DND-41 (cell line): ENCODE data around the gene PRR5L.

ENCODE experiments used
- ATAC-seq: fragments of 200-7000 bp; cut with Tn5 transposase; 3 replicates; pipeline ENCODE4 v1.9.1; 2021; ENCODE audit warnings: low read depth; ENCODE audit not compliant: insufficient read depth
- DNase-seq: peaks from one replicate; pipeline ENCODE4 v3.0.0-alpha.2; 2020
- H2AFZ ChIP-seq: 2 replicates; pipeline ENCODE4 v1.6.0; 2012; ENCODE audit warnings: low read depth, low read length
- H3K27ac ChIP-seq: 2 replicates; pipeline ENCODE4 v1.5.1; 2012; ENCODE audit warnings: low read length, inconsistent platforms
- H3K27me3 ChIP-seq: fragments of 200-600 bp; sonication (generic); 2 replicates; pipeline ENCODE4 v1.6.0; 2012; ENCODE audit warnings: low read length, mild to moderate bottlenecking, inconsistent platforms; ENCODE audit not compliant: insufficient read depth, poor library complexity
- H3K36me3 ChIP-seq: 2 replicates; pipeline ENCODE4 v1.5.1; 2012; ENCODE audit warnings: low read length, inconsistent platforms; ENCODE audit not compliant: insufficient read depth
- H3K4me1 ChIP-seq: 2 replicates; pipeline ENCODE4 v1.5.1; 2012; ENCODE audit warnings: mild to moderate bottlenecking, low read length; ENCODE audit not compliant: insufficient read depth
- H3K4me2 ChIP-seq: 2 replicates; pipeline ENCODE4 v1.6.0; 2012; ENCODE audit warnings: mild to moderate bottlenecking, moderate library complexity, low read length, inconsistent platforms; ENCODE audit not compliant: insufficient read depth
- H3K4me3 ChIP-seq, 2 experiments: fragments of 200-600 bp in 1 of 2; shearing (Covaris generic) in 1 of 2; 2 replicates each; pipeline ENCODE4 v1.5.1; 2012 to 2016; ENCODE audit warnings: inconsistent platforms in 2 of 2, low read length in 2 of 2, mild to moderate bottlenecking in 2 of 2, low read depth in 1 of 2, moderate library complexity in 1 of 2
- H3K79me2 ChIP-seq: 2 replicates; pipeline ENCODE4 v1.6.0; 2012; ENCODE audit warnings: low read length, inconsistent platforms; ENCODE audit not compliant: insufficient read depth
- H3K9ac ChIP-seq: 2 replicates; pipeline ENCODE4 v1.6.0; 2012; ENCODE audit warnings: low read depth, mild to moderate bottlenecking, inconsistent platforms, low read length, moderate library complexity
- H3K9me3 ChIP-seq: 2 replicates; pipeline ENCODE4 v1.5.1; 2012; ENCODE audit warnings: low read length, moderate library complexity, mild to moderate bottlenecking, inconsistent platforms; ENCODE audit not compliant: insufficient read depth, severe bottlenecking
- H4K20me1 ChIP-seq: 2 replicates; pipeline ENCODE4 v1.6.0; 2012; ENCODE audit warnings: low read length; ENCODE audit not compliant: insufficient read depth
- CTCF ChIP-seq: IDR thresholded peaks from 2 replicates; pipeline ENCODE4 v1.5.1; 2012; ENCODE audit warnings: borderline replicate concordance, low read length, moderate library complexity, mild to moderate bottlenecking; ENCODE audit not compliant: poor library complexity, severe bottlenecking; ENCODE audit errors: extremely low read depth
- EZH2 ChIP-seq: IDR thresholded peaks from 3 replicates; pipeline ENCODE4 v1.6.1; 2012; ENCODE audit warnings: borderline replicate concordance, low read depth, mild to moderate bottlenecking, moderate library complexity, low read length, inconsistent platforms; ENCODE audit not compliant: severe bottlenecking

Gene PRR5L

DNA sequence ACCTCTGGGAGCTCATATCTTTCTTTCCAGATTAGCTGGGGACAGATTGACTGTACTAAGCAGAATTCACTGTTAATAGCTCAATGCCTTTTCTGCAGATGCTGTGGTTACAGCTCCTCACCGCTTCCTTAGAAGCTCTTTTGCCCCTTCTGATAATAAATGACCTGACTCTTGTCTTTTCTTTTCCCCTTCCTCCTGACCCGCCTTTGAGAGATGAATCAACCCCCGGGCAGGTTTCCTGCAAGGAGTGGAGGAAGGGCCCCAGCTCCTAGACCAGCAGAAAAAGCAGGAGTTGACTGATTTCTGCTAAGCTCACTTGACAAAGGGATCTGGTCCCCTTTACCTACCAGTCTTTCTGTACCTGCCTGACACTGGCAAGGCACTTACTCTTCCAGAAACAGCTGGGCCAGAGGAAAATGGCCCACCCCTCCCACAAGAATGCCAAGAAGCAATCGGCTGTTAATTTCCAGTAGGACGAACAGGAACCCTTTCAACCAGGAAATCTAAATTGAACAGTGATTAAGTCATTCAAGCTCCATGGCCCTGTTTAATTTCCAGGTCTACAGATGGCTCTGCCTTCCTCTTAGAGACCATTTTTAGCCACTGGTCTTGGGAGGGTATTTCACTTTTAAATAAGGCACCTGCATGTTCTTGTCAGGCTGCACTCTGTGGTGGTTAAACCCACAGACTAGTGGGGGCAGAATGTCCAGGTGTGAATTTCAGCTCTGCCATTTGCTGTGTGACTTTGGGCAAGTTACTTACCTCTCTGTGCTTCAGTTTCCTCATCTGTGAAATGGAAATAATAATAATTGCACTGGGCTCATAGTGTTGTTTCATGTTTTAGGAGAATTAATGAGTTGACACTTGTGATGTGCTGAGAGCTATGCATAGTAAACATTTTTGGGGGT is 67.5 kb downstream of the PRR5L start:
- ATAC-seq (no peak), DNase-seq (no peak)
- Histone ChIP-seq H3K9me3 (no peaks in the 10 kb centered on the region), H3K27ac (no peak overlapping the region), H2AFZ (no peak overlapping the region), H3K79me2 (no peaks in the 10 kb centered on the region), H3K4me3 (no peak overlapping the region), H3K9ac (no peak overlapping the region), H3K4me2 (no peak overlapping the region), H3K27me3 (peaks cover 49% of the 10 kb centered on the region), H3K36me3 (no peaks in the 10 kb centered on the region), H4K20me1 (no peaks in the 10 kb centered on the region), H3K4me1 (no peaks in the 10 kb centered on the region)
- TF ChIP-seq EZH2 (no peak), CTCF (no peak)

DNA sequence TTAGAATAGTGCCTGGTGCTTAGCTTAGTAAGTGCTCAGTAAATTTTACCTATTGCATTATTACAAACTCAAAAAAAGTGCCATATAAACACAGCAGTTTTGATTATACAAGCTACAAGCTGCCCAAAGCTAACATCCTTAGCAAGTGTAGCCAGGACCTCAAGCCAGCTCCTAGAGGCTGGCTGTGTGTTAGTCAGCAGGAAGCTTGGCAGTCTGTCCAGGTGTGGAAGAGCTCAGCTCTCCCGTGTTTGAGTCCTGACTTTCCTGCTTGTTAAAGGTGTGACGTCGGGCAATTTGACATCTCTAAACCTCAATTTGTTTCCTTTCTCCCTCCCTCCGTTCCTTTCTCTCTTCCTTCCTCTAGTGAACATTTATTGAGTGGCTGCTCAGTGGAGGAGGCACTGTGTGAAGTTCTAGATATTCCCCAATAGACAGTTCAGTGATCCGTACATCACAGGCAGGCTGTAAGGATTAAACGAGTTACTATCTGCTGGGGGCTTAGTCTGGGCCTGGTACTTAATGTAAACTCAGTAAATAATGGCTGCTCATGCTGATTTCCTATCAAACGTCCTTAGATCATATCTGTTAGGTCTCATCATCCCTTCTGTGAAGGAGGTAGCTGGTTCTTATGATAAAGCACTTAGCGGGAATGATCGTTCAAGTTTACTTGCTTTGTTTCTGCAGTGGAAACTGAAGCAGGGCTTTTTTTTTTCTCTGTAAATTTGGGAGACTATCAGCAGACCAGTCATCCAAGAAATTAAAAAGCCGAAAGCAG is 68.7 kb downstream of the PRR5L start:
- no peak overlapping the region for H3K9ac ChIP-seq
- no peaks in the 10 kb centered on the region for H3K36me3 ChIP-seq
- H3K4me2 ChIP-seq, result no peak overlapping the region
- no peaks in the 10 kb centered on the region for H4K20me1 ChIP-seq
- H3K9me3 ChIP-seq, result no peaks in the 10 kb centered on the region
- no peak overlapping the region for H3K27ac ChIP-seq
- H3K79me2 ChIP-seq, result no peaks in the 10 kb centered on the region
- ATAC-seq (no peak), DNase-seq (no peak)
- H2AFZ ChIP-seq, result no peak overlapping the region
- peaks cover 51% of the 10 kb centered on the region for H3K27me3 ChIP-seq
- TF ChIP-seq EZH2, result no peak
- TF ChIP-seq CTCF, result no peak
- H3K4me3 ChIP-seq, result no peak overlapping the region
- H3K4me1 ChIP-seq, result no peaks in the 10 kb centered on the region

- H2AFZ ChIP-seq, result no peak overlapping the region
- no peaks in the 10 kb centered on the region for H3K36me3 ChIP-seq
- ATAC-seq, result no peak
- H3K79me2 ChIP-seq, result no peaks in the 10 kb centered on the region
- no peak for TF ChIP-seq EZH2
- no peak for TF ChIP-seq CTCF
- H3K4me3 ChIP-seq, result no peak overlapping the region
- no peak overlapping the region for H3K27ac ChIP-seq
- H3K27me3 ChIP-seq, result peaks cover 55% of the 10 kb centered on the region
- no peak overlapping the region for H3K9ac ChIP-seq
- no peak for DNase-seq
- no peaks in the 10 kb centered on the region for H4K20me1 ChIP-seq
- no peak overlapping the region for H3K4me2 ChIP-seq
- H3K9me3 ChIP-seq, result no peaks in the 10 kb centered on the region
- H3K4me1 ChIP-seq, result no peaks in the 10 kb centered on the region
Observed at GRCh38 chr11:36365907-36366306, 69.8 kb downstream of the PRR5L start.
